RWPE2 (cell line): ENCODE data around the gene ZMYM4.

Source experiments
- ATAC-seq: fragments of 200-7000 bp; cut with Tn5 transposase; 3 replicates; pipeline ENCODE4 v1.9.1; 2021; ENCODE audit warnings: low read depth
- DNase-seq: peaks from one replicate; pipeline ENCODE4 v3.0.0-alpha.2; 2020; ENCODE audit warnings: low spot score
- H3K27ac ChIP-seq: fragments of 450-650 bp; 2 replicates; pipeline ENCODE4 v1.5.1; 2017; ENCODE audit warnings: mild to moderate bottlenecking; ENCODE audit not compliant: poor library complexity, severe bottlenecking
- H3K27me3 ChIP-seq: fragments of 250-450 bp; sonication (Bioruptor Pico); 2 replicates; pipeline ENCODE4 v1.5.1; 2021; ENCODE audit warnings: mild to moderate bottlenecking, moderate library complexity; ENCODE audit not compliant: insufficient read depth, poor library complexity, severe bottlenecking
- H3K36me3 ChIP-seq: fragments of 250-450 bp; sonication (Bioruptor Pico); 2 replicates; pipeline ENCODE4 v1.5.1; 2020; ENCODE audit warnings: low read depth, mild to moderate bottlenecking, moderate library complexity
- H3K4me1 ChIP-seq: fragments of 250-450 bp; sonication (Bioruptor Pico); 2 replicates; pipeline ENCODE4 v1.5.1; 2021; ENCODE audit warnings: mild to moderate bottlenecking, moderate library complexity; ENCODE audit not compliant: insufficient read depth, poor library complexity, severe bottlenecking
- H3K4me3 ChIP-seq: fragments of 250-450 bp; sonication (Bioruptor Pico); 2 replicates; pipeline ENCODE4 v1.5.1; 2021; ENCODE audit warnings: mild to moderate bottlenecking, moderate library complexity; ENCODE audit not compliant: severe bottlenecking
- H3K9me3 ChIP-seq: fragments of 250-450 bp; sonication (Bioruptor Pico); 2 replicates; pipeline ENCODE4 v1.5.1; 2021; ENCODE audit warnings: mild to moderate bottlenecking, moderate library complexity; ENCODE audit not compliant: severe bottlenecking
- CTCF ChIP-seq: fragments of 450-650 bp; IDR thresholded peaks from one replicate; pipeline ENCODE4 v1.5.1; 2017; ENCODE audit warnings: mild to moderate bottlenecking, moderate library complexity; ENCODE audit not compliant: poor library complexity, severe bottlenecking

ZMYM4 gene

GRCh38 chr1:35268282-35269200 is at the start of gene ZMYM4:
Gene ZMYM4, plus strand, starts transcription at chr1:35268709. Its CDS starts 338 bp downstream, at chr1:35269047.
- Histone ChIP-seq H3K9me3 (no peaks in the 10 kb centered on the region), H3K4me3 (peak within 1 kb of the TSS; percentile 94), H3K36me3 (peaks cover 17% of the 10 kb centered on the region), H3K27me3 (no peaks in the 10 kb centered on the region), H3K4me1 (peaks cover 15% of the 10 kb centered on the region), H3K27ac (peak within 1 kb of the TSS; percentile 63)
- DNase-seq (peak; percentile 92), ATAC-seq (peak; percentile 95)
- TF ChIP-seq CTCF: no peak

GRCh38 chr1:35220976-35221375 is 47.5 kb upstream of the ZMYM4 start:
- ATAC-seq (no peak; the same call in 2 of the 3 replicates), DNase-seq (no peak)
- no peak overlapping the region for H3K4me3 ChIP-seq
- H3K4me1 ChIP-seq: no peaks in the 10 kb centered on the region
- peak; percentile 41 for TF ChIP-seq CTCF
- H3K36me3 ChIP-seq: no peaks in the 10 kb centered on the region
- H3K9me3 ChIP-seq: no peaks in the 10 kb centered on the region
- H3K27me3 ChIP-seq: no peaks in the 10 kb centered on the region
- H3K27ac ChIP-seq: no peak overlapping the region

- H3K4me3 ChIP-seq: no peak overlapping the region
- ATAC-seq: no peak
- no peak overlapping the region for H3K27ac ChIP-seq
- no peaks in the 10 kb centered on the region for H3K36me3 ChIP-seq
- TF ChIP-seq CTCF: no peak
- H3K4me1 ChIP-seq: no peaks in the 10 kb centered on the region
- H3K27me3 ChIP-seq: no peaks in the 10 kb centered on the region
- no peak for DNase-seq
- no peaks in the 10 kb centered on the region for H3K9me3 ChIP-seq
These were observed 46.0 kb upstream of the ZMYM4 start for GRCh38 chr1:35222322-35223083.

GRCh38 chr1:35223084-35223630 is 45.4 kb upstream of the ZMYM4 start:
- no peaks in the 10 kb centered on the region for H3K9me3 ChIP-seq
- no peaks in the 10 kb centered on the region for H3K27me3 ChIP-seq
- no peak for DNase-seq
- H3K36me3 ChIP-seq: no peaks in the 10 kb centered on the region
- TF ChIP-seq CTCF: no peak
- no peak overlapping the region for H3K4me3 ChIP-seq
- ATAC-seq: no peak
- H3K4me1 ChIP-seq: no peaks in the 10 kb centered on the region
- no peak overlapping the region for H3K27ac ChIP-seq
